ENCODE measurements around the gene PPP6R1.

Gene PPP6R1

GRCh38 chr19:55244004-55244680, 14.7 kb downstream of the PPP6R1 start:
- DNase-seq = no peak

GRCh38 chr19:55242517-55242916, 16.3 kb downstream of the PPP6R1 start:
- DNase-seq = no peak

GRCh38 chr19:55241935-55242464, 16.8 kb downstream of the PPP6R1 start:
- DNase-seq = no peak

GRCh38 chr19:55241143-55241934, 17.5 kb downstream of the PPP6R1 start:
- no peak for DNase-seq

GRCh38 chr19:55240713-55241020, 18.1 kb downstream of the PPP6R1 start:
- no peak for DNase-seq

GRCh38 chr19:55239004-55239403, 19.8 kb downstream of the PPP6R1 start:
- DNase-seq = no peak

- no peak for DNase-seq
Observed at GRCh38 chr19:55238030-55238429, 20.8 kb downstream of the PPP6R1 start.

GRCh38 chr19:55232986-55233385, 25.8 kb downstream of the PPP6R1 start:
- no peak for DNase-seq

- no peak for DNase-seq
Observed at GRCh38 chr19:55232286-55232602, 26.6 kb downstream of the PPP6R1 start.

GRCh38 chr19:55231391-55232285, 27.2 kb downstream of the PPP6R1 start:
- DNase-seq = no peak

GRCh38 chr19:55230780-55231179, 28.0 kb downstream of the PPP6R1 start:
- DNase-seq = no peak

GRCh38 chr19:55230329-55230728, 28.5 kb downstream of the PPP6R1 start:
- DNase-seq = no peak

GRCh38 chr19:55229789-55230182, 29.0 kb downstream of the PPP6R1 start:
- DNase-seq = no peak

GRCh38 chr19:55229145-55229788, 29.6 kb downstream of the PPP6R1 start:
- DNase-seq = no peak

GRCh38 chr19:55228403-55229031, 30.3 kb downstream of the PPP6R1 start, which contains the start of gene TMEM86B:
Gene TMEM86B (minus strand): TSS chr19:55228763. CDS start chr19:55228741, 22 bp downstream.
- DNase-seq = no peak

GRCh38 chr19:55228015-55228391, 30.8 kb downstream of the PPP6R1 start:
- DNase-seq = no peak

- no peak for DNase-seq
Observed at GRCh38 chr19:55227241-55228014, 31.4 kb downstream of the PPP6R1 start.

- no peak for DNase-seq
Observed at GRCh38 chr19:55226788-55227187, 32.0 kb downstream of the PPP6R1 start.

- no peak for DNase-seq
Observed at GRCh38 chr19:55226273-55226672, 32.5 kb downstream of the PPP6R1 start.

- no peak for DNase-seq
Observed at GRCh38 chr19:55225415-55225958, 33.3 kb downstream of the PPP6R1 start.
